Fibroblast of lung (primary cell): Measurements from ENCODE around the gene SNX8. TPM values are rescaled to one million over a fixed set of nuclear protein-coding genes. Genes with fewer than 3 reads are reported as not detected.

Experiments used
- DNase-seq, 2 donors: peaks; one replicate each; pipeline versions ENCODE4 v3.0.0 to v3.0.0-alpha.2; 2010; ENCODE audit warnings: low read depth in 2 of 2
- H2AFZ ChIP-seq: 2 replicates; pipeline ENCODE4 v1.5.1; 2012; ENCODE audit warnings: low read length, control low read depth, inconsistent platforms
- H3K27ac ChIP-seq: 2 replicates; pipeline ENCODE4 v1.5.1; 2011; ENCODE audit warnings: low read length, control low read depth; ENCODE audit not compliant: insufficient read depth
- H3K27me3 ChIP-seq: 2 replicates; pipeline ENCODE4 v1.5.1; 2011; ENCODE audit warnings: mild to moderate bottlenecking, low read length; ENCODE audit not compliant: control insufficient read depth, insufficient read depth
- H3K36me3 ChIP-seq: 2 replicates; pipeline ENCODE4 v1.5.1; 2011; ENCODE audit warnings: low read length; ENCODE audit not compliant: control insufficient read depth, insufficient read depth
- H3K4me1 ChIP-seq: 2 replicates; pipeline ENCODE4 v1.5.1; 2011; ENCODE audit warnings: low read length; ENCODE audit not compliant: control insufficient read depth, insufficient read depth; ENCODE audit errors: extremely low read depth
- H3K4me2 ChIP-seq: 2 replicates; pipeline ENCODE4 v1.5.1; 2011; ENCODE audit warnings: low read length, control low read depth; ENCODE audit not compliant: insufficient read depth; ENCODE audit errors: extremely low read depth
- H3K4me3 ChIP-seq, 4 experiments: fragments of 200-600 bp in 1 of 4; sonication (generic) in 1 of 4; replicated peaks in 1 of 4; 2 replicates each; pipeline ENCODE4 v1.5.1; 2011 to 2016; ENCODE audit warnings: low read length in 4 of 4, low read depth in 3 of 4, mild to moderate bottlenecking in 3 of 4, control low read depth in 2 of 4, inconsistent platforms in 1 of 4, mixed read lengths in 1 of 4; ENCODE audit not compliant: insufficient read depth in 1 of 4; ENCODE audit errors: control extremely low read depth in 1 of 4
- H3K79me2 ChIP-seq: 2 replicates; pipeline ENCODE4 v1.5.1; 2012; ENCODE audit warnings: mild to moderate bottlenecking, low read length, inconsistent platforms; ENCODE audit not compliant: control insufficient read depth, insufficient read depth
- H3K9ac ChIP-seq: 2 replicates; pipeline ENCODE4 v1.5.1; 2011; ENCODE audit warnings: mild to moderate bottlenecking, low read length, control low read depth; ENCODE audit not compliant: insufficient read depth
- H3K9me3 ChIP-seq: 2 replicates; pipeline ENCODE4 v1.5.1; 2012; ENCODE audit warnings: low read depth, low read length; ENCODE audit not compliant: control insufficient read depth, insufficient read depth
- H4K20me1 ChIP-seq: 2 replicates; pipeline ENCODE4 v1.5.1; 2011; ENCODE audit warnings: low read length; ENCODE audit not compliant: control insufficient read depth, insufficient read depth; ENCODE audit errors: extremely low read depth
- CTCF ChIP-seq, 2 donors: IDR thresholded peaks in 1 of 2; conservative IDR thresholded peaks in 1 of 2; 1 replicate in 1 of 2; 2 replicates in 1 of 2; pipeline ENCODE4 v1.5.1; 2011 to 2012; ENCODE audit warnings: low read length in 2 of 2, control low read depth in 1 of 2, inconsistent platforms in 1 of 2, low read depth in 1 of 2, mild to moderate bottlenecking in 1 of 2
- EZH2 ChIP-seq: IDR thresholded peaks from 2 replicates; pipeline ENCODE4 v1.5.1; 2012; ENCODE audit warnings: low read length, control low read depth, mild to moderate bottlenecking; ENCODE audit errors: missing control alignments
- polyA plus RNA-seq, 2 donors: library from polyadenylated mRNA; depleted of rRNA in 1 of 2; stranded (reverse) in 1 of 2; unstranded in 1 of 2; fragments of >200 nt; gene quantifications; 2 replicates each; pipeline ENCODE4 v1.2.1, GENCODE V29; 2011 to 2012; ENCODE audit warnings: missing spikeins in 1 of 2
- total RNA-seq: library from RNA; depleted of rRNA; stranded (reverse); fragments of >200 nt; gene quantifications from 2 replicates; pipeline ENCODE4 v1.2.1, GENCODE V29; 2014

Gene SNX8
- total and polyA plus RNA-seq, 2 donors (not counting 1 experiment from before 2014, with no cell fraction given): 13.2 to 27.4 TPM

- Histone ChIP-seq H3K9ac (no peak overlapping the region), H3K27ac (no peak overlapping the region), H3K4me1 (peaks cover 6% of the 10 kb centered on the region), H3K79me2 (no peaks in the 10 kb centered on the region), H3K4me2 (no peak overlapping the region), H3K36me3 (peaks cover 5% of the 10 kb centered on the region), H3K4me3 (no peak overlapping the region), H3K27me3 (no peaks in the 10 kb centered on the region), H4K20me1 (no peaks in the 10 kb centered on the region), H3K9me3 (no peaks in the 10 kb centered on the region), H2AFZ (no peak overlapping the region)
- TF ChIP-seq EZH2: no peak
- no peak for TF ChIP-seq CTCF (conservative IDR thresholded peaks at IDR 0.05 in 1 of 2, IDR thresholded peaks at IDR 0.05 in 1 of 2; ENCODE audit: low read depth in 1 of 2, low read length in 2 of 2)
- DNase-seq: peak in 1 of 2 donors; percentile 11
Measured at GRCh38 chr7:2203766-2204300, 110.4 kb downstream of the SNX8 start.

- Histone ChIP-seq H3K4me1 (peaks cover 6% of the 10 kb centered on the region), H3K4me3 (no peak overlapping the region), H3K4me2 (no peak overlapping the region), H3K79me2 (no peaks in the 10 kb centered on the region), H3K9ac (no peak overlapping the region), H4K20me1 (no peaks in the 10 kb centered on the region), H3K36me3 (peaks cover 5% of the 10 kb centered on the region), H3K27me3 (no peaks in the 10 kb centered on the region), H3K9me3 (no peaks in the 10 kb centered on the region), H3K27ac (no peak overlapping the region), H2AFZ (no peak overlapping the region)
- TF ChIP-seq EZH2 (no peak), CTCF (conservative IDR thresholded peaks at IDR 0.05 in 1 of 2, IDR thresholded peaks at IDR 0.05 in 1 of 2; ENCODE audit: low read depth in 1 of 2, low read length in 2 of 2) (peak; percentile 9 to 28)
- peak in 1 of 2 donors; percentile 46 for DNase-seq
Measured at GRCh38 chr7:2202901-2203765, 111.1 kb downstream of the SNX8 start.

GRCh38 chr7:2202361-2202761 lies 111.9 kb downstream of the SNX8 start:
- no peaks in the 10 kb centered on the region for H3K9me3 ChIP-seq

More at GRCh38 chr7:2202361-2202761, 111.9 kb downstream of the SNX8 start:
- no peak overlapping the region for H3K27ac ChIP-seq
- TF ChIP-seq CTCF (conservative IDR thresholded peaks at IDR 0.05 in 1 of 2, IDR thresholded peaks at IDR 0.05 in 1 of 2; ENCODE audit: low read depth in 1 of 2, low read length in 2 of 2): no peak
- no peak for TF ChIP-seq EZH2
- H3K4me3 ChIP-seq: no peak overlapping the region
- H2AFZ ChIP-seq: no peak overlapping the region
- H3K4me2 ChIP-seq: no peak overlapping the region
- peaks cover 6% of the 10 kb centered on the region for H3K4me1 ChIP-seq
- H3K36me3 ChIP-seq: peaks cover 5% of the 10 kb centered on the region
- H3K9ac ChIP-seq: no peak overlapping the region
- DNase-seq: no peak
- H3K27me3 ChIP-seq: no peaks in the 10 kb centered on the region
- H4K20me1 ChIP-seq: no peaks in the 10 kb centered on the region
- H3K79me2 ChIP-seq: no peaks in the 10 kb centered on the region
